H1 (cell line): ENCODE data around the gene IP6K1. TPM values are rescaled to one million over a fixed set of nuclear protein-coding genes. Genes with fewer than 3 reads are reported as not detected.

Source experiments
- JUN ChIP-seq: IDR thresholded peaks from 2 replicates; pipeline ENCODE4 v1.6.1; 2011; ENCODE audit warnings: low read depth, mild to moderate bottlenecking, improper control_type of control experiment, low read length
- NANOG ChIP-seq: IDR thresholded peaks from 2 replicates; pipeline ENCODE4 v1.6.1; 2011; ENCODE audit warnings: low read length, low read depth, mild to moderate bottlenecking, inconsistent platforms; ENCODE audit not compliant: insufficient read depth, poor library complexity, severe bottlenecking
- SP1 ChIP-seq: IDR thresholded peaks from 2 replicates; pipeline ENCODE4 v1.6.1; 2011; ENCODE audit warnings: low read depth, low read length
- YY1 ChIP-seq: IDR thresholded peaks from 2 replicates; pipeline ENCODE4 v1.6.1; 2011; ENCODE audit warnings: low read depth, mild to moderate bottlenecking, low read length
- polyA plus RNA-seq, 7 experiments: library from polyadenylated mRNA; depleted of rRNA in 3 of 7; stranded (reverse) in 5 of 7; unstranded in 2 of 7; fragments of >200 nt in 5 of 7; fragments of 200-250 nt in 2 of 7; gene quantifications; 1 replicate in 5 of 7; 2 replicates in 1 of 7; 4 replicates in 1 of 7; pipeline versions ENCODE4 v1.2.1 to v1.2.3, GENCODE V29; 2011 to 2013; ENCODE audit warnings: missing spikeins in 2 of 7, mixed read lengths in 2 of 7
- total RNA-seq: library from RNA; stranded (reverse); fragmentation: NEBNext Ultra II Directional; extraction: Animal tissue kit (Norgen Biotek cat#: 25700); gene quantifications from 2 replicates; pipeline ENCODE4 v1.2.1, GENCODE V29; 2021
- TF ChIP-seq, protein P1 (sequence below): IDR thresholded peaks from 2 replicates; pipeline ENCODE4 v1.6.1; 2011; ENCODE audit warnings: low read depth, mild to moderate bottlenecking, low read length; ENCODE audit not compliant: insufficient read depth
- TF ChIP-seq, protein P2 (sequence below): IDR thresholded peaks from 2 replicates; pipeline ENCODE4 v1.6.1; 2012; ENCODE audit warnings: inconsistent platforms

Gene IP6K1
- total and polyA plus RNA-seq, 2 of the 8 experiments (the other 6 are each of a cell fraction or from before 2014, with no cell fraction given), result 31.5 to 35.2 TPM

DNA sequence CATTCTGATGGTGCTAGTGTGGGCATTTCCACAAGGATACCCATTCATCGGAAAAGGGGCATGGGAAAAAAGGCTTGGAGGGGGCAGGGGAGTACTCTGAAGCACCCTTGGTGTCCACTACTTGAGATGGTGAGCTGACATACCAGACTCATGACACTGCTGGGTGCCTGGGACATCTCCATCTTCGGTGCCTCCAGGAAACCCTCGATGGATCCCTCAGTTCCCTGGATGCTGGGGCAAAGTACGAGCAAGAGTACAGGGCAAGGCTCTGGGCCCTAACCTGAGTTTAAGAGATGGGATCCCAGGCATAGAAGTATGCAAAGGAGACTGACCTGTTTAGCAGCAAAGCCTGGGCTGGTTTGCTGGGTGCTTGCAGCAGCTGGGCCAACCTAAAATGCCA lies 5.2 kb upstream of the IP6K1 start (continued):
- TF ChIP-seq, protein P1, sequence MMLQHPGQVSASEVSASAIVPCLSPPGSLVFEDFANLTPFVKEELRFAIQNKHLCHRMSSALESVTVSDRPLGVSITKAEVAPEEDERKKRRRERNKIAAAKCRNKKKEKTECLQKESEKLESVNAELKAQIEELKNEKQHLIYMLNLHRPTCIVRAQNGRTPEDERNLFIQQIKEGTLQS, result no peak
- TF ChIP-seq SP1 (no peak), JUN (no peak), YY1 (no peak), NANOG (no peak)
- TF ChIP-seq, protein P2, sequence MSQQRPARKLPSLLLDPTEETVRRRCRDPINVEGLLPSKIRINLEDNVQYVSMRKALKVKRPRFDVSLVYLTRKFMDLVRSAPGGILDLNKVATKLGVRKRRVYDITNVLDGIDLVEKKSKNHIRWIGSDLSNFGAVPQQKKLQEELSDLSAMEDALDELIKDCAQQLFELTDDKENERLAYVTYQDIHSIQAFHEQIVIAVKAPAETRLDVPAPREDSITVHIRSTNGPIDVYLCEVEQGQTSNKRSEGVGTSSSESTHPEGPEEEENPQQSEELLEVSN, result no peak
